ENCODE data around the gene APIP. TPM values are rescaled to one million over a fixed set of nuclear protein-coding genes. Genes with fewer than 3 reads are reported as not detected.

APIP gene, protein sequence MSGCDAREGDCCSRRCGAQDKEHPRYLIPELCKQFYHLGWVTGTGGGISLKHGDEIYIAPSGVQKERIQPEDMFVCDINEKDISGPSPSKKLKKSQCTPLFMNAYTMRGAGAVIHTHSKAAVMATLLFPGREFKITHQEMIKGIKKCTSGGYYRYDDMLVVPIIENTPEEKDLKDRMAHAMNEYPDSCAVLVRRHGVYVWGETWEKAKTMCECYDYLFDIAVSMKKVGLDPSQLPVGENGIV
- 32.4 and 33.4 TPM in 2 replicates for total RNA-seq

DNA sequence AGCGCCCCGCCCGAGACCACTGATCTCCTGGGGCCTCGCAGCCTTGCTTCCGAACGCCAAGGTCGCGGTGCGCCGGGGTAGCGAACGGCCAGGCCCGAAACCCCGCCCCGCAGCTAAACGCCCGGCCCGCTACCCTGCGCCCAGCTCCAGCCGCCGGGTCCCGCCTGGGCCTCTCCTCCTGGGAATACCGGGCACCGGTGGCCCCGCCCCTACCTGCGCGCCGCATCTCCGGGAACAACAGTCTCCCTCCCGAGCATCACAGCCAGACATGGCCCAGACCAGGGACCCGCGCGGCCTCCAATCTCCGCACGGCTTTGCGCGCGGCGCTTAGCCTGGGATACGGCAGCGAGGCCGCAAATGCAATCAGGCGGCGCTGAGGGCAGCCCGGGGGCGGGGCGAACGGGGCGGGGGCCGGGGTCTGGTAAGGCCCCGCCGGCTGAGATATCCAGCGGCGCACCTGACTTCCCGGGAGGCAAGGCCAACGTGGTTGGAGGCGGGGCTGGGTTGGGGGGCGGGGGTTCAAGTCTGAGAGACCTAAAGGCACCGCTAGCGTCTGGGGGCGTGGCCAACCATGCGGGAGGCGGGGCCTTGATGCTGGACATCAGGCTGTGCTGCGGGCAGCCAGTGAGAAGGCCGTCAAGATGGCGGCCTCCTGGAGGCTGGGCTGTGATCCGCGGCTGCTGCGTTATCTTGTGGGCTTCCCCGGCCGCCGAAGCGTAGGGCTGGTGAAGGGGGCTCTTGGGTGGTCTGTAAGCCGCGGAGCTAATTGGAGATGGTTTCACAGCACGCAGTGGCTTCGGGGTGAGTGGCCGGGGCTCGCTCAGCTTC, at the start of gene APIP, which contains the start of gene PDHX:
APIP (minus strand) TSS at position 365 of the 828 bp plus-strand sequence; CDS start at position 270, 95 bp downstream.
PDHX (plus strand) TSS at position 604 of the 828 bp plus-strand sequence; CDS start at position 642, 38 bp downstream.

Other genes starting within 250 kb of the APIP start
- gene PDHX, start 239 bp upstream of the APIP start, total RNA-seq = 59.1 and 68.6 TPM in 2 replicates
- gene CD44, start 222.8 kb upstream of the APIP start, total RNA-seq = 146 and 667 TPM in 2 replicates